ENCODE data around the gene IL17RD. TPM values are rescaled to one million over a fixed set of nuclear protein-coding genes. Genes with fewer than 3 reads are reported as not detected.

The IL17RD gene
- polyA plus RNA-seq, 3 donors: not detected

GRCh38 chr3:57074135-57074534 lies 91.0 kb downstream of the IL17RD start:
- peaks cover 0 to 1% of the 10 kb centered on the region in 2 donors for H3K36me3 Mint-ChIP-seq
- no peaks in the 10 kb centered on the region for H3K36me3 ChIP-seq (replicated peaks in 1 of 2; ENCODE audit: control insufficient read depth in 1 of 2, insufficient read depth in 2 of 2, low read length in 2 of 2)
- H3K4me3 Mint-ChIP-seq: no peak overlapping the region
- intact Hi-C loops (cut with micrococcal nuclease): no loop called here
- peaks cover 23 to 31% (median 29%) of the 10 kb centered on the region in 3 donors for H3K27me3 Mint-ChIP-seq (ENCODE audit: low read depth in 3 of 3)
- peaks cover 17 to 29% of the 10 kb centered on the region in 2 donors for H3K27me3 ChIP-seq (ENCODE audit: control insufficient read depth in 2 of 2, insufficient read depth in 2 of 2, low read length in 2 of 2)
- H3K9me3 Mint-ChIP-seq: peaks cover 0 to 6% (median 1%) of the 10 kb centered on the region in 7 donors
- DNase-seq: no peak
- H3K4me1 Mint-ChIP-seq: peaks cover 14% of the 10 kb centered on the region
- H4K20me1 ChIP-seq (ENCODE audit: insufficient read depth, low read length): no peaks in the 10 kb centered on the region
- no peak for TF ChIP-seq CTCF (IDR thresholded peaks at IDR 0.05)
- no peak overlapping the region for H3K4me3 ChIP-seq (replicated peaks in 1 of 3; ENCODE audit: low read depth in 2 of 3, low read length in 3 of 3)
- H2AFZ ChIP-seq (ENCODE audit: insufficient read depth, low read depth, low read length, poor library complexity, severe bottlenecking): no peak overlapping the region
- H3K4me1 ChIP-seq (ENCODE audit: control insufficient read depth in 1 of 2, insufficient read depth in 2 of 2, low read length in 2 of 2): peaks cover 9 to 11% of the 10 kb centered on the region in 2 donors
- H3K27ac ChIP-seq (ENCODE audit: low read depth in 1 of 2, low read length in 2 of 2): no peak overlapping the region
- no peaks in the 10 kb centered on the region for H3K79me2 ChIP-seq (ENCODE audit: insufficient read depth, low read length)
- no peak overlapping the region for H3K4me2 ChIP-seq (replicated peaks; ENCODE audit: extremely low read depth, low read length, poor library complexity, severe bottlenecking)
- no peak overlapping the region for H3K9ac ChIP-seq (ENCODE audit: insufficient read depth, low read length, poor library complexity, severe bottlenecking)
- 93% methylated on average over 2 of the region's 4 CpGs for WGBS (ENCODE audit: insufficient coverage)
- H3K9me3 ChIP-seq (replicated peaks in 1 of 2; ENCODE audit: control insufficient read depth in 1 of 2, insufficient read depth in 1 of 2, low read length in 2 of 2): no peaks in the 10 kb centered on the region
- H3K27ac Mint-ChIP-seq: no peak overlapping the region

- H3K9me3 Mint-ChIP-seq: peaks cover 0 to 6% (median 1%) of the 10 kb centered on the region in 7 donors
- 95% methylated on average over 2 of the region's 3 CpGs for WGBS (ENCODE audit: insufficient coverage)
- H3K4me3 Mint-ChIP-seq: no peak overlapping the region
- Histone ChIP-seq H3K9ac (ENCODE audit: insufficient read depth, low read length, poor library complexity, severe bottlenecking) (no peak overlapping the region), H3K9me3 (replicated peaks in 1 of 2; ENCODE audit: control insufficient read depth in 1 of 2, insufficient read depth in 1 of 2, low read length in 2 of 2) (no peaks in the 10 kb centered on the region), H3K27me3 (ENCODE audit: control insufficient read depth in 2 of 2, insufficient read depth in 2 of 2, low read length in 2 of 2) (peaks cover 17 to 25% of the 10 kb centered on the region in 2 donors), H3K4me1 (ENCODE audit: control insufficient read depth in 1 of 2, insufficient read depth in 2 of 2, low read length in 2 of 2) (peaks cover 10 to 13% of the 10 kb centered on the region in 2 donors), H3K27ac (ENCODE audit: low read depth in 1 of 2, low read length in 2 of 2) (no peak overlapping the region), H3K4me2 (replicated peaks; ENCODE audit: extremely low read depth, low read length, poor library complexity, severe bottlenecking) (no peak overlapping the region), H3K36me3 (replicated peaks in 1 of 2; ENCODE audit: control insufficient read depth in 1 of 2, insufficient read depth in 2 of 2, low read length in 2 of 2) (no peaks in the 10 kb centered on the region), H4K20me1 (ENCODE audit: insufficient read depth, low read length) (no peaks in the 10 kb centered on the region), H3K4me3 (replicated peaks in 1 of 3; ENCODE audit: low read depth in 2 of 3, low read length in 3 of 3) (no peak overlapping the region), H3K79me2 (ENCODE audit: insufficient read depth, low read length) (no peaks in the 10 kb centered on the region), H2AFZ (ENCODE audit: insufficient read depth, low read depth, low read length, poor library complexity, severe bottlenecking) (no peak overlapping the region)
- DNase-seq: no peak
- intact Hi-C loops (cut with micrococcal nuclease): no loop called here
- TF ChIP-seq CTCF (IDR thresholded peaks at IDR 0.05): no peak
- H3K36me3 Mint-ChIP-seq: peaks cover 0 to 1% of the 10 kb centered on the region in 2 donors
- H3K4me1 Mint-ChIP-seq: peaks cover 19% of the 10 kb centered on the region
- H3K27me3 Mint-ChIP-seq (ENCODE audit: low read depth in 3 of 3): peaks cover 23 to 31% (median 24%) of the 10 kb centered on the region in 3 donors
- peak overlapping the region in 1 of 7 donors; percentile 43 for H3K27ac Mint-ChIP-seq
These were observed 91.5 kb downstream of the IL17RD start for GRCh38 chr3:57073628-57074027.

All from CD14-positive monocyte (primary cell).